ENCODE data around the gene SMIM44.

The SMIM44 gene

GRCh38 chr19:3528080-3528479 is 44.8 kb upstream of the SMIM44 start:
- TF ChIP-seq CTCF (IDR thresholded peaks at IDR 0.05; ENCODE audit: low read depth, low read length) = no peak

GRCh38 chr19:3527238-3527910 is 44.1 kb upstream of the SMIM44 start:
- no peak overlapping the region for H3K4me3 ChIP-seq (ENCODE audit: low read depth, low read length)

More at GRCh38 chr19:3528080-3528479, 44.8 kb upstream of the SMIM44 start:
- H3K4me3 ChIP-seq (ENCODE audit: low read depth, low read length) = no peak overlapping the region

DNA sequence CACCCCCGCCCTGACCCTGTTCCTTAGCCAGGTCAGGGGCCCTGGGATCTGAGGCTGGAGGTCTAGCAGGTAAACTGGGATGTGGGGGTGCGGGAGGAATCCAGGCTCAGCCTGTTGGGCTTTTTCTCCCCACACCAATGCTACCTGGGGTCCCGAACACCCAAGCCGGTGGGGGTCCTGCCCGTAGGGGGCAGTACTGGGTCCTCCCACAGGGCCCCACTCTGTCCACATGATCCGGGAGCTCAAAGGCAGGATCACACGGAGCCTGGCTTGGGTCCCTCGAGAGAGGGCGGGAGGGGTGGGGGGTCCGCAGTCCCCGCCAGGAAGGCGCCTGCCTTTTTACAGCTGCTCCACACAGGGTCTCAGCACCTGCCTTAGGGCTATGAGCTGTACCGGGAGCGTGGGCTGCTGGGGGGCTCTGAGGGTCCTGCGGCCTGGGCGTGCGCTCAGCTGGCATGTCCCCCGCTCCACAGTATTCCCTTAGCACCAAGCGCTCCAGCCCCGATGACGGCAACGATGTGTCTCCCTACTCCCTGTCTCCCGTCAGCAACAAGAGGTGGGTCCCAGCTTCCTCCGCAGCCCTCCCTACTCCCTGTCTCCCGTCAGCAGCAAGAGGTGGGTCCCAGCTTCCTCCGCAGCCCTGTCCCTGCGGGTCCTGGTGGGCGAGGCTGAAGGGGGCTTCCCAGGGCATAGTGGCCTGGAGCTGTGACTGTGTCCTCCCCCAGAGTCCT is 43.4 kb upstream of the SMIM44 start:
- TF ChIP-seq CTCF (IDR thresholded peaks at IDR 0.05; ENCODE audit: low read depth, low read length) = no peak
- H3K4me3 ChIP-seq (ENCODE audit: low read depth, low read length) = no peak overlapping the region

More at GRCh38 chr19:3527238-3527910, 44.1 kb upstream of the SMIM44 start:
- TF ChIP-seq CTCF (IDR thresholded peaks at IDR 0.05; ENCODE audit: low read depth, low read length) = no peak

DNA sequence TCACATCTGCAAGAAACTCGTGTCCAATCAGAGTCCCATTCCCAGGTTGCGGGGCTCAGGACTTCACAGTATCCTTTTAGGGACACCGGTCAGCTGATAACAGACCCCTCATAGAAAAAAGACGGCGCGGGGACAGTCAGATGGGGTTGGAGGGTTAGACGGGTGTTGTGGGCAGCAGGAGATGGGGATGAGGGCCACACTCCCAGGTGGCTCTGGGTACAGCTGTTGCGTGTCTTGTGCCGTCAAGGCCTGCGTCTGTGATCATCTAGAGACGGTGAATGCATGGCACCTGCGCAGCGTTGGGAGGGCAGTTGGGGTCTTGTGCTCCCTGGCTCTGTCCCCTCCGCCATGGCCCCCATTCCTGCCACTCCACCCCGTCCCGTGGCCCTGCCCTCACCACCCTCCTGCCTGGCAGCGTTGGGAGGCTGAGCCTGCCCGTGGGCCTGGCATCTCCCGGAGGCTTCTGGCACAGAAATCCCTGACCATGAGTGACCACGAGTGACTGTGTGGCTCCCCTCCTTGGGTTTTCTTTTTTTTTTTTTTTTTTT is 41.7 kb upstream of the SMIM44 start:
- no peak for TF ChIP-seq CTCF (IDR thresholded peaks at IDR 0.05; ENCODE audit: low read depth, low read length)
- no peak overlapping the region for H3K4me3 ChIP-seq (ENCODE audit: low read depth, low read length)

- TF ChIP-seq CTCF (IDR thresholded peaks at IDR 0.05; ENCODE audit: low read depth, low read length) = no peak
- no peak overlapping the region for H3K4me3 ChIP-seq (ENCODE audit: low read depth, low read length)
These were observed 41.0 kb upstream of the SMIM44 start for GRCh38 chr19:3524078-3524842.

DNA sequence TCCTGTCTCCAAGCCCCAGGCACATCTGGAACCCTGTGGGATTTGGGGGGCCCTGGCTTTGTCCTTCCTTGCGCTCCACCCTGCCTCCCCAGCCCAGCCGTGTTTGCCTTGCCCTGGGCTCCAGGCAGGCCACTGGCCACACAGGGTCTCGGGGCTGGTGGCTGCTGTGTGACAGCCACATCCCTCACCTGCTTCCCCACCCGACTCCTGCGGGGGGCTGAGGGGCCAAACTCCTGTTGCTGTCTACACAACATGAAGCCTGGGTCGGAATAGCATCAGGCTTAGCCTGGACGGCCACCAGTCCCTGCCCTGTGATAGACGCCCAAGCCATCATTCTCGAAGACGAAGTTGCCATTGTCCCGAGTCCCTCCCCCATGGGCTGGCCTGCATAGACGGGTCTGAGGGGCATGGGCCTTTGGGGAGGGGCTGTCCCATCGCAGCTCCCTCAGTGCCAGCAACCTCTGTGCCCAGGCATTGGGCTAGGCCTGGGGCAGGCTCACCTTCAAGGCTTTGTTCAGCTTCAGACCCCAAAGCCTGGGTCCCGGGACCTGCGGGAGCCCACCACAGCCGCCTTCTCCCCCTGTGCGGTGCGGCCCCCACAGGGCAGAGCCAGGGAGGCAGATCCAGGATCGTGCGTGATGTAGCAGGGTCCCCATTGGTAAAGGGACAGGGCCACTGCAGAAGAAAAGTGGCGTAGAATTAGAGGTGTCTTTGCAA is 40.3 kb upstream of the SMIM44 start:
- H3K4me3 ChIP-seq (ENCODE audit: low read depth, low read length) = no peak overlapping the region
- no peak for TF ChIP-seq CTCF (IDR thresholded peaks at IDR 0.05; ENCODE audit: low read depth, low read length)
